Neural progenitor cell (in vitro differentiated cells): ENCODE measurements around the gene HACE1. TPM values are rescaled to one million over a fixed set of nuclear protein-coding genes. Genes with fewer than 3 reads are reported as not detected.

Experiments
- DNase-seq: peaks from one replicate; pipeline ENCODE4 v3.0.0-alpha.2; 2016; ENCODE audit warnings: low spot score
- H2AFZ ChIP-seq: fragments of 200-600 bp; sonication (generic); replicated peaks from 2 replicates; pipeline ENCODE4 v1.6.1; 2016; ENCODE audit warnings: antibody characterized with exemption
- H3F3A ChIP-seq: fragments of 200-600 bp; sonication (generic); 2 replicates; pipeline ENCODE4 v1.6.1; 2016; ENCODE audit warnings: antibody characterized with exemption, low read depth
- H3K27ac ChIP-seq: fragments of 200-600 bp; sonication (generic); 2 replicates; pipeline ENCODE4 v1.5.1; 2016; ENCODE audit warnings: mild to moderate bottlenecking
- H3K27me3 ChIP-seq: fragments of 200-600 bp; sonication (generic); 2 replicates; pipeline ENCODE4 v1.6.1; 2016; ENCODE audit warnings: mild to moderate bottlenecking, moderate library complexity
- H3K36me3 ChIP-seq: fragments of 200-600 bp; sonication (generic); 2 replicates; pipeline ENCODE4 v1.5.1; 2016
- H3K4me1 ChIP-seq: fragments of 200-600 bp; sonication (generic); 2 replicates; pipeline ENCODE4 v1.6.1; 2016; ENCODE audit warnings: mixed run types
- H3K4me2 ChIP-seq: fragments of 200-600 bp; sonication (generic); 2 replicates; pipeline ENCODE4 v1.6.1; 2016
- H3K4me3 ChIP-seq: fragments of 200-600 bp; sonication (generic); 2 replicates; pipeline ENCODE4 v1.5.1; 2016
- H3K79me2 ChIP-seq: fragments of 200-600 bp; sonication (generic); 2 replicates; pipeline ENCODE4 v1.6.1; 2016; ENCODE audit warnings: low read depth
- H3K9ac ChIP-seq: fragments of 200-600 bp; sonication (generic); 2 replicates; pipeline ENCODE4 v1.6.1; 2016
- H3K9me3 ChIP-seq: fragments of 200-600 bp; sonication (generic); 2 replicates; pipeline ENCODE4 v1.5.1; 2016; ENCODE audit warnings: low read depth
- H4K20me1 ChIP-seq: fragments of 200-600 bp; sonication (generic); 2 replicates; pipeline ENCODE4 v1.6.1; 2016; ENCODE audit warnings: low read depth
- H3K27ac Mint-ChIP-seq: 3 replicates; pipeline ENCODE4 v1.8.0; 2021; ENCODE audit warnings: mixed read lengths
- H3K27me3 Mint-ChIP-seq: 2 replicates; pipeline ENCODE4 v1.8.0; 2022; ENCODE audit warnings: low read depth, mild to moderate bottlenecking, inconsistent platforms, moderate library complexity, mixed read lengths; ENCODE audit not compliant: insufficient read depth
- H3K36me3 Mint-ChIP-seq: 3 replicates; pipeline ENCODE4 v1.8.0; 2021; ENCODE audit warnings: mixed read lengths
- H3K4me1 Mint-ChIP-seq: 3 replicates; pipeline ENCODE4 v1.8.0; 2021; ENCODE audit warnings: mixed read lengths
- H3K4me3 Mint-ChIP-seq: 3 replicates; pipeline ENCODE4 v1.8.0; 2021; ENCODE audit warnings: mild to moderate bottlenecking, moderate library complexity, mixed read lengths
- H3K9me3 Mint-ChIP-seq: 3 replicates; pipeline ENCODE4 v1.8.0; 2020; ENCODE audit warnings: mixed read lengths
- CTCF ChIP-seq: fragments of 200-600 bp; sonication (generic); IDR thresholded peaks from 2 replicates; pipeline ENCODE4 v1.5.1; 2017; ENCODE audit warnings: antibody characterized with exemption, mild to moderate bottlenecking
- EZH2 ChIP-seq: fragments of 200-600 bp; sonication (generic); IDR thresholded peaks from 2 replicates; pipeline ENCODE4 v1.6.1; 2017; ENCODE audit warnings: antibody characterized with exemption, mild to moderate bottlenecking, moderate library complexity
- EZH2phosphoT487 ChIP-seq: fragments of 200-600 bp; sonication (generic); IDR thresholded peaks from 2 replicates; pipeline ENCODE4 v1.6.1; 2017; ENCODE audit warnings: antibody characterized with exemption
- total RNA-seq: library from RNA; depleted of rRNA; stranded (reverse); fragments of >200 nt; gene quantifications from 2 replicates; pipeline ENCODE4 v1.2.3, GENCODE V29; 2015; ENCODE audit warnings: low replicate concordance

HACE1 gene
- total RNA-seq, 1 donor from 2014 or later, result 53.3 TPM

- H3K27ac Mint-ChIP-seq, result no peak overlapping the region
- no peak overlapping the region for H3K27ac ChIP-seq
- peaks cover 11% of the 10 kb centered on the region for H3K79me2 ChIP-seq
- no peak overlapping the region for H2AFZ ChIP-seq
- H3K9ac ChIP-seq, result no peak overlapping the region
- H3F3A ChIP-seq, result no peaks in the 10 kb centered on the region
- H3K4me3 ChIP-seq, result no peak overlapping the region
- no peaks in the 10 kb centered on the region for H3K4me1 ChIP-seq
- no peaks in the 10 kb centered on the region for H4K20me1 ChIP-seq
- H3K27me3 Mint-ChIP-seq, result peaks cover 2% of the 10 kb centered on the region
- peaks cover 23% of the 10 kb centered on the region for H3K36me3 Mint-ChIP-seq
- no peak overlapping the region for H3K4me3 Mint-ChIP-seq
- peaks cover 26% of the 10 kb centered on the region for H3K9me3 Mint-ChIP-seq
- H3K9me3 ChIP-seq, result no peaks in the 10 kb centered on the region
- DNase-seq, result no peak
- no peaks in the 10 kb centered on the region for H3K4me1 Mint-ChIP-seq
- H3K27me3 ChIP-seq, result no peaks in the 10 kb centered on the region
- H3K36me3 ChIP-seq, result peaks cover 2% of the 10 kb centered on the region
- H3K4me2 ChIP-seq, result no peak overlapping the region
- TF ChIP-seq EZH2phosphoT487, result no peak
- no peak for TF ChIP-seq EZH2
- TF ChIP-seq CTCF, result no peak
Observed at GRCh38 chr6:104799134-104799657, 60.5 kb downstream of the HACE1 start.

DNA sequence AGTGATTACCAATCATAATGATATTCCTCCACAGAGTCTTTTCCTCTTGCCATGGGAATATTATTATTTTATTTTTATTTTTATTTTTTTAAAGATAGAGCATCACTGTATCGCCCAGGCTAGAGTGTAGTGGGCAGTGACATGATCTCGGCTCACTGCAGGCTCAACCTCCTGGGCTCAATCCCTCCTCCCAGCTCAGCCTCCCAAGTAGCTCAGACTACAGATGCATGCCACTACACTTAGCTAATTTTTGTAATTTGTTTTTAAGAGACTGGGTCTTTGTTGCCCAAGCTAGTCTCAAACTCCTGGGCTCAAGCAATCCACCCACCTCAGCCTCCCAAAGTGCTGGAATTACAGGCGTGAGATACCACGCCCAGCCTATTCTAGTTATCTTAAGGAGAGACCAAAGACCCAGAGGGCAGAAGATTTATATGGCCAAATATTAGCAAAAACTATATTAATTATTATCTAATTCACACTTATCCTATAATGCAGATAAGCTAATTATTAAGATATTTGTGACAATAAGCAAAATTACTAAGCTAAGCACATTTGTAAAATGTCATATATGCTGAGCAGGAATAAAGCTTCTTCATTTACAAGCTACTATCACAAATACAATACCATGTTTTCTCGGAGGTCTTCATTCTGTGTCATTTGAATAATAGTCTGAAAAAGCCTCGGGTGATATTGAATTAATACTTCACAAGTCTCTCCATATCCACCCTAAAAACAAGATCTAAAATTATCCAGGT lies 63.5 kb downstream of the HACE1 start:
- Histone ChIP-seq H3K79me2 (peaks cover 4% of the 10 kb centered on the region), H3K9me3 (no peaks in the 10 kb centered on the region)
- H3K27ac Mint-ChIP-seq, result no peak overlapping the region

DNA sequence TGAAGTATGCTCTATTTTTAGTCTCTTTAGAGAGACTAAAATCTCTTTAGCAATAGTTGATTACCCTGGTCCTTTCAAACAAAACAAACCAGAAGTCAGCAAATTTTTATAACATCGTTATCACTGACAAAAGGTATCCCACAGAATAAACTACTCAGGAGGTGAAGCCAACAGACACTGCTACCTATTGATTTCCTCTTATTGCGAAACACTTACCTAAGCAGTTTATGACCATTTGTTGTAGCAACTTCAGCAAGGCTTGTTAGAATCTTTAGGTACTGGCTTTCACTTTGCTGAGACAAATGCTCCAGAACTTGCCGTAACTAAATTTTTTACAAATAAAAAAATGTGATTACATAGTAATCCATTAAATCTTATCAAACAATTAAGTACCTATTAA lies 64.4 kb downstream of the HACE1 start:
- H3K36me3 ChIP-seq, result peaks cover 8% of the 10 kb centered on the region
- H3F3A ChIP-seq, result no peaks in the 10 kb centered on the region
- H3K27ac Mint-ChIP-seq, result no peak overlapping the region
- no peak for DNase-seq
- H3K27ac ChIP-seq, result no peak overlapping the region
- no peaks in the 10 kb centered on the region for H3K4me1 Mint-ChIP-seq
- H3K79me2 ChIP-seq, result no peaks in the 10 kb centered on the region
- H3K9ac ChIP-seq, result no peak overlapping the region
- H3K4me1 ChIP-seq, result no peaks in the 10 kb centered on the region
- H3K27me3 Mint-ChIP-seq, result peaks cover 3% of the 10 kb centered on the region
- no peak overlapping the region for H3K4me2 ChIP-seq
- H3K27me3 ChIP-seq, result no peaks in the 10 kb centered on the region
- no peaks in the 10 kb centered on the region for H3K9me3 Mint-ChIP-seq
- TF ChIP-seq CTCF (no peak), EZH2phosphoT487 (no peak), EZH2 (no peak)
- no peak overlapping the region for H3K4me3 Mint-ChIP-seq
- H2AFZ ChIP-seq, result no peak overlapping the region
- H3K9me3 ChIP-seq, result no peaks in the 10 kb centered on the region
- peaks cover 8% of the 10 kb centered on the region for H3K36me3 Mint-ChIP-seq
- H4K20me1 ChIP-seq, result no peaks in the 10 kb centered on the region
- H3K4me3 ChIP-seq, result no peak overlapping the region

More for the DNA sequence above, 63.5 kb downstream of the HACE1 start:
- Histone ChIP-seq H3F3A (no peaks in the 10 kb centered on the region), H3K36me3 (peaks cover 8% of the 10 kb centered on the region), H3K4me3 (no peak overlapping the region), H3K9ac (no peak overlapping the region), H2AFZ (no peak overlapping the region), H4K20me1 (no peaks in the 10 kb centered on the region), H3K27me3 (no peaks in the 10 kb centered on the region), H3K4me1 (no peaks in the 10 kb centered on the region), H3K27ac (no peak overlapping the region), H3K4me2 (no peak overlapping the region)
- TF ChIP-seq EZH2phosphoT487, result no peak
- no peak for TF ChIP-seq CTCF
- no peak for TF ChIP-seq EZH2
- H3K36me3 Mint-ChIP-seq, result peaks cover 15% of the 10 kb centered on the region
- DNase-seq, result no peak
- H3K27me3 Mint-ChIP-seq, result peaks cover 4% of the 10 kb centered on the region
- H3K9me3 Mint-ChIP-seq, result peaks cover 7% of the 10 kb centered on the region
- no peak overlapping the region for H3K4me3 Mint-ChIP-seq
- no peaks in the 10 kb centered on the region for H3K4me1 Mint-ChIP-seq
